Psoas muscle (tissue), 8 donors: Measurements from ENCODE around the gene ART3. TPM values are rescaled to one million over a fixed set of nuclear protein-coding genes. Genes with fewer than 3 reads are reported as not detected.

Source experiments
- ATAC-seq, 4 donors: fragments of 200-7000 bp; cut with Tn5 transposase; one replicate each; pipeline ENCODE4 v1.9.1; 2020; ENCODE audit warnings: moderate library complexity in 3 of 4, mild to moderate bottlenecking in 2 of 4
- DNase-seq, 2 donors: peaks; one replicate each; pipeline ENCODE4 v3.0.0-alpha.2; 2020
- H3K27ac ChIP-seq: fragments of 200-600 bp; one replicate; pipeline ENCODE4 v1.8.0; 2022
- H3K27me3 ChIP-seq, 3 donors: fragments of 200-600 bp in 1 of 3; one replicate each; pipeline versions ENCODE4 v1.6.1 to v1.8.0; 2013 to 2022; ENCODE audit warnings: low read length in 2 of 3, mild to moderate bottlenecking in 2 of 3, moderate library complexity in 1 of 3; ENCODE audit not compliant: insufficient read depth in 3 of 3
- H3K36me3 ChIP-seq, 2 donors: fragments of 200-600 bp in 1 of 2; one replicate each; pipeline versions ENCODE4 v1.6.1 to v1.8.0; 2013 to 2022; ENCODE audit warnings: low read depth in 1 of 2, mild to moderate bottlenecking in 1 of 2, moderate library complexity in 1 of 2; ENCODE audit not compliant: insufficient read depth in 1 of 2
- H3K4me1 ChIP-seq: fragments of 200-600 bp; one replicate; pipeline ENCODE4 v1.8.0; 2022
- H3K4me3 ChIP-seq: fragments of 200-600 bp; one replicate; pipeline ENCODE4 v1.8.0; 2022; ENCODE audit warnings: mild to moderate bottlenecking
- H3K9me3 ChIP-seq: fragments of 200-600 bp; one replicate; pipeline ENCODE4 v1.8.0; 2022
- WGBS, 3 donors: extraction: QIAGEN DNeasy Blood & Tissue Kit; methylation state at CpG; one replicate each; pipeline versions ENCODE4 v1.1.6 to v1.1.7; 2013; 5-methylcytosine and 5-hydroxymethylcytosine counted together
- intact Hi-C, 2 donors: fragments of 100-400 bp; cut with DNase I; formaldehyde crosslinking; loops; one replicate each; pipeline versions ENCODE4 v1.11.0 to v1.14.2; 2022
- polyA plus RNA-seq, 3 donors: library from polyadenylated mRNA; stranded (reverse); fragments of 200-250 nt; gene quantifications; one replicate each; pipeline ENCODE4 v1.2.3, GENCODE V29; 2013
- total RNA-seq, 4 donors: library from RNA; stranded (reverse); fragmentation: NEBNext Ultra II Directional in 2 of 4; extraction: Animal tissue kit (Norgen Biotek cat#: 25700) in 2 of 4; gene quantifications; one replicate each; pipeline versions ENCODE4 v1.2.1 to v1.2.4, GENCODE V29; 2021 to 2023
- TF ChIP-seq, protein P1 (sequence below): fragments of 200-600 bp; IDR thresholded peaks from one replicate; pipeline ENCODE4 v1.8.0; 2022; ENCODE audit warnings: antibody characterized with exemption
- donor health status: healthy with polysubstance abuse.
- donor health status: DM: no; HTN: no; CAD: no; lungs with moderate emphysema.
- donor health status: Bipolar disorder and iron deficiency.
- donor health status: healthy.
- donor health status: DM: yes; HTN: yes; CAD: no.
- donor health status: DM: no; HTN: no; CAD: no.
- donor health status: DM: no; HTN: no; CAD: no.
- donor health status: DM: yes; HTN: yes; CAD: no.

Gene ART3
- total and polyA plus RNA-seq, 7 donors: 33.1 to 218 (median 133) TPM

DNA sequence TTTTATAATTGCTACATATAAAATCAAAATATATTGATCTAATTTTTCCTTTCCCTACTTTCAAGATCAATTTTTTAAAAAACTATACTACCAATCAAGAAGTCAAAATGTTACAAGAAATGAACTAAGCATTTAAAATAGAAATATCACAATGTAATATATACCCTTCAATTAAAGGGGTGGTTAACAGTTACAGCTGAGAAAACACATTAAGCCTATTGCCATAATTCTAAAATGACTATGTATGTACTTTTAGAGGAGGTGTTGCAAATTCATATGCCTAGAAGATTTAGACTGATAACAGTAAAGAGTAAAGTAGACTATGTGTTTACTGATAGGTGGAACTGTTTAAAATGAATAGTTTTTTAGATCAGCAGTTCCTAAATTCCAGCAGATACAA lies 70.0 kb downstream of the ART3 start:
- intact Hi-C loops: no loop called here
- no peaks in the 10 kb centered on the region for H3K27me3 ChIP-seq
- no peak overlapping the region for H3K4me3 ChIP-seq
- DNase-seq (no peak), ATAC-seq (no peak)
- H3K36me3 ChIP-seq: peaks cover 2 to 50% of the 10 kb centered on the region in 2 donors
- TF ChIP-seq, protein P1, sequence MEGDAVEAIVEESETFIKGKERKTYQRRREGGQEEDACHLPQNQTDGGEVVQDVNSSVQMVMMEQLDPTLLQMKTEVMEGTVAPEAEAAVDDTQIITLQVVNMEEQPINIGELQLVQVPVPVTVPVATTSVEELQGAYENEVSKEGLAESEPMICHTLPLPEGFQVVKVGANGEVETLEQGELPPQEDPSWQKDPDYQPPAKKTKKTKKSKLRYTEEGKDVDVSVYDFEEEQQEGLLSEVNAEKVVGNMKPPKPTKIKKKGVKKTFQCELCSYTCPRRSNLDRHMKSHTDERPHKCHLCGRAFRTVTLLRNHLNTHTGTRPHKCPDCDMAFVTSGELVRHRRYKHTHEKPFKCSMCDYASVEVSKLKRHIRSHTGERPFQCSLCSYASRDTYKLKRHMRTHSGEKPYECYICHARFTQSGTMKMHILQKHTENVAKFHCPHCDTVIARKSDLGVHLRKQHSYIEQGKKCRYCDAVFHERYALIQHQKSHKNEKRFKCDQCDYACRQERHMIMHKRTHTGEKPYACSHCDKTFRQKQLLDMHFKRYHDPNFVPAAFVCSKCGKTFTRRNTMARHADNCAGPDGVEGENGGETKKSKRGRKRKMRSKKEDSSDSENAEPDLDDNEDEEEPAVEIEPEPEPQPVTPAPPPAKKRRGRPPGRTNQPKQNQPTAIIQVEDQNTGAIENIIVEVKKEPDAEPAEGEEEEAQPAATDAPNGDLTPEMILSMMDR: no peak
- peaks cover 24% of the 10 kb centered on the region for H3K4me1 ChIP-seq
- H3K27ac ChIP-seq: no peak overlapping the region
- no peaks in the 10 kb centered on the region for H3K9me3 ChIP-seq

GRCh38 chr4:76147454-76148141 lies 73.1 kb downstream of the ART3 start:
- peaks cover 0 to 20% of the 10 kb centered on the region in 2 donors for H3K36me3 ChIP-seq
- ATAC-seq (peak; percentile 42 to 61 (median 44)), DNase-seq (peak in 1 of 2 donors; percentile 39)
- intact Hi-C loops: loop anchor here (2.0 to 5.0 kb wide), 2 partner anchors 65 to 157 kb away; partner anchors contain the start of genes SCARB2 (in 1 of the 2) and SDAD1 (in 1 of the 2)
- H3K4me1 ChIP-seq: peaks cover 24% of the 10 kb centered on the region
- no peaks in the 10 kb centered on the region for H3K9me3 ChIP-seq
- TF ChIP-seq, protein P1: no peak
- no peaks in the 10 kb centered on the region for H3K27me3 ChIP-seq
- peak overlapping the region; percentile 91 for H3K27ac ChIP-seq
- H3K4me3 ChIP-seq: peak overlapping the region; percentile 89
- WGBS, 3 donors: 1 to 2% (median 1%) methylated on average over 25 to 31 of the region's 31 CpGs

DNA sequence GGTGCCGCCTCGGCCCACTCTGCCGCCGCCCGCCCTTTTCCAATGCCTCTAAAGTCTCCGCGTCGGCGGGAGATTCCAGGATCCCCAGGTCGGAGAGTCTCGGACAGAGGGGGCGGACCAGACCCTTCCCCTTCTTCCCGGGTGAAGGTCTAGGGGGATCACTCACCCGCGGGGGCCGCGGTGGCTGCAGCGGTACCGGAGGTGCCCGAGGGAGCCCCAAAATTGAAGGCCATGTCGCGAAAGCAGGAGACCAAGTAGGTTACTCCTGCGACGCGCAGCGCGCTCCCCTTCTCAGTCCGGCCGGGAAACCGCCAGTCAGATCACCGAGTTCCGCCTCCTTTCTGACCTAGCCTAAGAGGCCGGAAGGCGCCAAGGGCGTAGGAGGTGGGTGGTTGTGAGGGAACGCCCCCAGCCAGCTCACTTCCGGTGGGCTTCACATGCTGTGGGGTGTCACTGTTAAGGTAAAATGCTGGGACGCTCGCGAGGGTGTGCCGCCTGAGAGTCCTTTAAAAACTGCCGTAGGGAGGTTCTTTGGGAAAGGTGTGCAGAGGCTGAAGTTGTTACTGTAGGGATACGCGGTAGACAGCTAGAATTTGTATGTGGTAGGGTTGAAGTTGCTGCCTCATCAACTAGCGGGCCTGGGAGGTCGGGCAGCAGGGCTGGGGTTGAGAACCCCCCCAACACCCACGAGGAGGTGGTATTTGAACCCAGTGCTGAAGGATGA lies 73.8 kb downstream of the ART3 start, which contains the start of gene NUP54:
TSS of gene NUP54 (minus strand) at position 256 of the 724 bp plus-strand sequence. CDS start at position 233, 23 bp downstream.
- Histone ChIP-seq H3K4me3 (peak within 1 kb of the TSS; percentile 89), H3K36me3 (peaks cover 0 to 13% of the 10 kb centered on the region in 2 donors), H3K27me3 (no peaks in the 10 kb centered on the region), H3K4me1 (peaks cover 24% of the 10 kb centered on the region), H3K27ac (peak within 1 kb of the TSS; percentile 91), H3K9me3 (no peaks in the 10 kb centered on the region)
- WGBS, 3 donors: 0% methylated on average over 41 to 47 of the region's 47 CpGs
- ATAC-seq (peak; percentile 99), DNase-seq (peak; percentile 93 to 97)
- intact Hi-C loops: loop anchor here (2.0 to 5.0 kb wide), 2 partner anchors 64 to 158 kb away; partner anchors contain the start of genes SCARB2 (in 1 of the 2) and SDAD1 (in 1 of the 2)
- TF ChIP-seq, protein P1: no peak

GRCh38 chr4:76153356-76153755 lies 78.8 kb downstream of the ART3 start:
- DNase-seq (no peak), ATAC-seq (no peak)
- Histone ChIP-seq H3K27me3 (no peaks in the 10 kb centered on the region), H3K9me3 (no peaks in the 10 kb centered on the region), H3K36me3 (peaks cover 0 to 6% of the 10 kb centered on the region in 2 donors), H3K27ac (no peak overlapping the region), H3K4me3 (no peak overlapping the region), H3K4me1 (peaks cover 6% of the 10 kb centered on the region)
- TF ChIP-seq, protein P1: no peak
- 83 to 89% (median 89%) methylated on average over 2 of the region's 2 CpGs for WGBS, 3 donors
- intact Hi-C loops: no loop called here
